OCI-LY1 (cell line): Measurements from ENCODE around the gene SPO11.

Experiments used
- H2AFZ ChIP-seq: fragments of 200-600 bp; sonication (generic), shearing (Covaris generic); 2 replicates; pipeline ENCODE4 v1.6.0; 2014; ENCODE audit warnings: antibody characterized with exemption, mild to moderate bottlenecking, low read length
- H3F3A ChIP-seq: fragments of 200-600 bp; sonication (generic), shearing (Covaris generic); 2 replicates; pipeline ENCODE4 v1.6.0; 2014; ENCODE audit warnings: mild to moderate bottlenecking, antibody characterized with exemption, low read length, moderate library complexity; ENCODE audit not compliant: insufficient read depth
- H3K27ac ChIP-seq: fragments of 200-600 bp; sonication (generic); 2 replicates; pipeline ENCODE4 v1.5.1; 2014; ENCODE audit warnings: low read length, mixed run types, mild to moderate bottlenecking, low read depth; ENCODE audit not compliant: poor library complexity, severe bottlenecking
- H3K27me3 ChIP-seq: fragments of 200-600 bp; sonication (generic); 2 replicates; pipeline ENCODE4 v1.6.0; 2014; ENCODE audit warnings: antibody characterized with exemption, mild to moderate bottlenecking, low read length, moderate library complexity; ENCODE audit not compliant: insufficient read depth
- H3K36me3 ChIP-seq: fragments of 200-600 bp; sonication (generic); 2 replicates; pipeline ENCODE4 v1.6.1; 2014; ENCODE audit warnings: mild to moderate bottlenecking, antibody characterized with exemption, low read length, moderate library complexity, mixed read lengths; ENCODE audit not compliant: insufficient read depth
- H3K4me1 ChIP-seq: fragments of 200-600 bp; sonication (generic); 2 replicates; pipeline ENCODE4 v1.5.1; 2014; ENCODE audit warnings: mild to moderate bottlenecking, low read length, moderate library complexity; ENCODE audit not compliant: insufficient read depth, severe bottlenecking
- H3K4me2 ChIP-seq: fragments of 200-600 bp; sonication (generic), shearing (Covaris generic); 2 replicates; pipeline ENCODE4 v1.6.1; 2014; ENCODE audit warnings: low read length
- H3K4me3 ChIP-seq: fragments of 200-600 bp; sonication (generic); 2 replicates; pipeline ENCODE4 v1.5.1; 2014; ENCODE audit warnings: low read length, low read depth, mild to moderate bottlenecking, mixed read lengths; ENCODE audit not compliant: poor library complexity, severe bottlenecking
- H3K79me2 ChIP-seq: fragments of 200-600 bp; shearing (Covaris generic); 2 replicates; pipeline ENCODE4 v1.6.1; 2016; ENCODE audit warnings: mixed run types, low read length, mixed read lengths; ENCODE audit not compliant: insufficient read depth
- H3K9ac ChIP-seq: fragments of 200-600 bp; sonication (generic), shearing (Covaris generic); 2 replicates; pipeline ENCODE4 v1.6.1; 2014; ENCODE audit warnings: mild to moderate bottlenecking, low read length, mixed read lengths
- H3K9me2 ChIP-seq: fragments of 200-600 bp; sonication (generic), shearing (Covaris generic); 2 replicates; pipeline ENCODE4 v1.6.1; 2014; ENCODE audit warnings: low read depth, mild to moderate bottlenecking, low read length, mixed read lengths
- H3K9me3 ChIP-seq: fragments of 200-600 bp; shearing (Covaris generic); 2 replicates; pipeline ENCODE4 v1.6.1; 2014; ENCODE audit warnings: low read length, mixed read lengths
- H4K20me1 ChIP-seq: fragments of 200-600 bp; sonication (generic), shearing (Covaris generic); 2 replicates; pipeline ENCODE4 v1.6.0; 2016; ENCODE audit warnings: mild to moderate bottlenecking, low read length; ENCODE audit not compliant: insufficient read depth
- CTCF ChIP-seq: fragments of 200-600 bp; sonication (generic), shearing (Covaris generic); IDR thresholded peaks from 2 replicates; pipeline ENCODE4 v1.5.1; 2017; ENCODE audit warnings: mild to moderate bottlenecking, antibody characterized with exemption, low read length, moderate library complexity, mixed read lengths
- EZH2 ChIP-seq: fragments of 200-600 bp; sonication (generic), shearing (Covaris generic); IDR thresholded peaks from 2 replicates; pipeline ENCODE4 v1.8.0; 2017; ENCODE audit warnings: borderline replicate concordance, mixed run types, mild to moderate bottlenecking, antibody characterized with exemption, low read length, moderate library complexity, mixed read lengths

Gene SPO11

GRCh38 chr20:57292611-57293010 lies 37.0 kb upstream of the SPO11 start:
- Histone ChIP-seq H3K9me3 (no peaks in the 10 kb centered on the region), H3K36me3 (no peaks in the 10 kb centered on the region), H3K4me3 (no peak overlapping the region), H3F3A (no peaks in the 10 kb centered on the region), H3K9ac (peak overlapping the region; percentile 18; the same call in 1 of the 2 replicates), H3K27ac (peak overlapping the region; percentile 99), H3K4me2 (no peak overlapping the region; the same call in 1 of the 2 replicates), H4K20me1 (no peaks in the 10 kb centered on the region), H3K79me2 (no peaks in the 10 kb centered on the region), H3K27me3 (no peaks in the 10 kb centered on the region), H2AFZ (no peak overlapping the region), H3K4me1 (peaks cover 88% of the 10 kb centered on the region), H3K9me2 (no peaks in the 10 kb centered on the region)
- no peak for TF ChIP-seq CTCF
- no peak for TF ChIP-seq EZH2

- no peaks in the 10 kb centered on the region for H4K20me1 ChIP-seq
- TF ChIP-seq CTCF (no peak), EZH2 (no peak)
- no peaks in the 10 kb centered on the region for H3K79me2 ChIP-seq
- H3K27ac ChIP-seq: peak overlapping the region; percentile 99
- H3K4me1 ChIP-seq: peaks cover 74% of the 10 kb centered on the region
- no peaks in the 10 kb centered on the region for H3K9me3 ChIP-seq
- no peak overlapping the region for H2AFZ ChIP-seq
- no peaks in the 10 kb centered on the region for H3F3A ChIP-seq
- H3K27me3 ChIP-seq: no peaks in the 10 kb centered on the region
- H3K9ac ChIP-seq: peak overlapping the region; percentile 32; the same call in 1 of the 2 replicates
- no peak overlapping the region for H3K4me3 ChIP-seq
- H3K4me2 ChIP-seq: no peak overlapping the region; the same call in 1 of the 2 replicates
- H3K36me3 ChIP-seq: no peaks in the 10 kb centered on the region
- no peaks in the 10 kb centered on the region for H3K9me2 ChIP-seq
These were observed 35.6 kb upstream of the SPO11 start for GRCh38 chr20:57293995-57294394.

- Histone ChIP-seq H3K9me2 (no peaks in the 10 kb centered on the region), H3K79me2 (no peaks in the 10 kb centered on the region), H3K27me3 (no peaks in the 10 kb centered on the region), H3K9ac (peak overlapping the region; percentile 32; the same call in 1 of the 2 replicates), H3K4me1 (peaks cover 69% of the 10 kb centered on the region), H3K4me2 (no peak overlapping the region; the same call in 1 of the 2 replicates), H3K9me3 (no peaks in the 10 kb centered on the region), H3F3A (no peaks in the 10 kb centered on the region), H3K36me3 (no peaks in the 10 kb centered on the region), H4K20me1 (no peaks in the 10 kb centered on the region), H3K27ac (peak overlapping the region; percentile 99), H2AFZ (peak overlapping the region; percentile 80), H3K4me3 (no peak overlapping the region)
- no peak for TF ChIP-seq EZH2
- no peak for TF ChIP-seq CTCF
These were observed 35.1 kb upstream of the SPO11 start for GRCh38 chr20:57294550-57294949.
